ENCODE results near the gene ZMAT5.

The ZMAT5 gene

GRCh38 chr22:29797351-29797750 lies 30.5 kb upstream of the ZMAT5 start:
- no peak overlapping the region for H3K4me3 Mint-ChIP-seq
- H3K27me3 Mint-ChIP-seq = no peaks in the 10 kb centered on the region
- peaks cover 7% of the 10 kb centered on the region for H3K36me3 Mint-ChIP-seq
- no peak overlapping the region for H3K27ac Mint-ChIP-seq
- H3K9me3 Mint-ChIP-seq = no peaks in the 10 kb centered on the region
- H3K4me1 Mint-ChIP-seq = no peaks in the 10 kb centered on the region

GRCh38 chr22:29795663-29796062 lies 28.9 kb upstream of the ZMAT5 start:
- H3K4me1 Mint-ChIP-seq = no peaks in the 10 kb centered on the region
- no peaks in the 10 kb centered on the region for H3K27me3 Mint-ChIP-seq
- H3K9me3 Mint-ChIP-seq = no peaks in the 10 kb centered on the region
- no peak overlapping the region for H3K27ac Mint-ChIP-seq
- H3K4me3 Mint-ChIP-seq = no peak overlapping the region
- H3K36me3 Mint-ChIP-seq = peaks cover 4% of the 10 kb centered on the region

- Mint-ChIP-seq H3K27me3 (no peaks in the 10 kb centered on the region), H3K4me3 (no peak overlapping the region), H3K9me3 (no peaks in the 10 kb centered on the region), H3K4me1 (no peaks in the 10 kb centered on the region), H3K36me3 (peaks cover 8% of the 10 kb centered on the region), H3K27ac (no peak overlapping the region)
Observed at GRCh38 chr22:29793396-29793795, 26.6 kb upstream of the ZMAT5 start.

GRCh38 chr22:29790061-29790460 lies 23.3 kb upstream of the ZMAT5 start:
- H3K9me3 Mint-ChIP-seq = no peaks in the 10 kb centered on the region
- H3K4me1 Mint-ChIP-seq = no peaks in the 10 kb centered on the region
- no peaks in the 10 kb centered on the region for H3K27me3 Mint-ChIP-seq
- peaks cover 15% of the 10 kb centered on the region for H3K36me3 Mint-ChIP-seq
- H3K27ac Mint-ChIP-seq = no peak overlapping the region
- H3K4me3 Mint-ChIP-seq = no peak overlapping the region

- no peaks in the 10 kb centered on the region for H3K27me3 Mint-ChIP-seq
- no peak overlapping the region for H3K4me3 Mint-ChIP-seq
- H3K36me3 Mint-ChIP-seq = peaks cover 15% of the 10 kb centered on the region
- H3K9me3 Mint-ChIP-seq = no peaks in the 10 kb centered on the region
- no peaks in the 10 kb centered on the region for H3K4me1 Mint-ChIP-seq
- no peak overlapping the region for H3K27ac Mint-ChIP-seq
Observed at GRCh38 chr22:29788339-29789279, 21.8 kb upstream of the ZMAT5 start.

- Mint-ChIP-seq H3K4me1 (no peaks in the 10 kb centered on the region), H3K27ac (no peak overlapping the region)
Observed at GRCh38 chr22:29787371-29787980, 20.7 kb upstream of the ZMAT5 start.

GRCh38 chr22:29786031-29786430 lies 19.2 kb upstream of the ZMAT5 start:
- peaks cover 13% of the 10 kb centered on the region for H3K36me3 Mint-ChIP-seq
- H3K4me1 Mint-ChIP-seq = no peaks in the 10 kb centered on the region
- no peak overlapping the region for H3K4me3 Mint-ChIP-seq
- H3K9me3 Mint-ChIP-seq = no peaks in the 10 kb centered on the region
- no peak overlapping the region for H3K27ac Mint-ChIP-seq
- no peaks in the 10 kb centered on the region for H3K27me3 Mint-ChIP-seq

More at GRCh38 chr22:29787371-29787980, 20.7 kb upstream of the ZMAT5 start:
- Mint-ChIP-seq H3K9me3 (no peaks in the 10 kb centered on the region), H3K36me3 (peaks cover 15% of the 10 kb centered on the region), H3K27me3 (no peaks in the 10 kb centered on the region), H3K4me3 (no peak overlapping the region)

GRCh38 chr22:29784451-29785361 lies 17.9 kb upstream of the ZMAT5 start:
- Mint-ChIP-seq H3K27me3 (no peaks in the 10 kb centered on the region), H3K4me3 (no peak overlapping the region), H3K36me3 (peaks cover 8% of the 10 kb centered on the region), H3K9me3 (no peaks in the 10 kb centered on the region), H3K4me1 (no peaks in the 10 kb centered on the region), H3K27ac (no peak overlapping the region)

- H3K9me3 Mint-ChIP-seq = no peaks in the 10 kb centered on the region
- peaks cover 4% of the 10 kb centered on the region for H3K36me3 Mint-ChIP-seq
- no peak overlapping the region for H3K4me3 Mint-ChIP-seq
- no peaks in the 10 kb centered on the region for H3K4me1 Mint-ChIP-seq
- no peaks in the 10 kb centered on the region for H3K27me3 Mint-ChIP-seq
- H3K27ac Mint-ChIP-seq = no peak overlapping the region
Observed at GRCh38 chr22:29782061-29782845, 15.4 kb upstream of the ZMAT5 start.

GRCh38 chr22:29780748-29781676 lies 14.2 kb upstream of the ZMAT5 start:
- H3K27ac Mint-ChIP-seq = no peak overlapping the region
- no peaks in the 10 kb centered on the region for H3K36me3 Mint-ChIP-seq
- H3K9me3 Mint-ChIP-seq = no peaks in the 10 kb centered on the region
- no peaks in the 10 kb centered on the region for H3K27me3 Mint-ChIP-seq
- H3K4me1 Mint-ChIP-seq = no peaks in the 10 kb centered on the region
- H3K4me3 Mint-ChIP-seq = no peak overlapping the region

- no peaks in the 10 kb centered on the region for H3K4me1 Mint-ChIP-seq
- H3K36me3 Mint-ChIP-seq = no peaks in the 10 kb centered on the region
- H3K27ac Mint-ChIP-seq = no peak overlapping the region
- H3K4me3 Mint-ChIP-seq = no peak overlapping the region
- no peaks in the 10 kb centered on the region for H3K9me3 Mint-ChIP-seq
- H3K27me3 Mint-ChIP-seq = no peaks in the 10 kb centered on the region
Observed at GRCh38 chr22:29780220-29780619, 13.4 kb upstream of the ZMAT5 start.

- Mint-ChIP-seq H3K27ac (no peak overlapping the region), H3K27me3 (no peaks in the 10 kb centered on the region), H3K9me3 (no peaks in the 10 kb centered on the region), H3K4me3 (no peak overlapping the region), H3K4me1 (peaks cover 11% of the 10 kb centered on the region), H3K36me3 (peaks cover 9% of the 10 kb centered on the region)
Observed at GRCh38 chr22:29773233-29773632, 6.4 kb upstream of the ZMAT5 start.

- Mint-ChIP-seq H3K27ac (no peak overlapping the region), H3K4me1 (peaks cover 21% of the 10 kb centered on the region), H3K4me3 (peak overlapping the region; percentile 20), H3K36me3 (peaks cover 9% of the 10 kb centered on the region), H3K9me3 (no peaks in the 10 kb centered on the region), H3K27me3 (no peaks in the 10 kb centered on the region)
Observed at GRCh38 chr22:29772170-29772641, 5.4 kb upstream of the ZMAT5 start.

- H3K4me1 Mint-ChIP-seq = peaks cover 39% of the 10 kb centered on the region
- H3K9me3 Mint-ChIP-seq = no peaks in the 10 kb centered on the region
- peak overlapping the region; percentile 33 for H3K4me3 Mint-ChIP-seq
Observed at GRCh38 chr22:29769723-29770321, 3.0 kb upstream of the ZMAT5 start.

More at GRCh38 chr22:29769723-29770321, 3.0 kb upstream of the ZMAT5 start:
- no peak overlapping the region for H3K27ac Mint-ChIP-seq
- no peaks in the 10 kb centered on the region for H3K27me3 Mint-ChIP-seq
- peaks cover 9% of the 10 kb centered on the region for H3K36me3 Mint-ChIP-seq
